Astrocyte (in vitro differentiated cells and primary cell): ENCODE data around the gene POLD3. TPM values are rescaled to one million over a fixed set of nuclear protein-coding genes. Genes with fewer than 3 reads are reported as not detected.

Experiments used
- DNase-seq: peaks from one replicate; pipeline ENCODE4 v3.0.0-alpha.2; 2010; ENCODE audit warnings: low read depth
- FAIRE-seq: peaks from 2 replicates; lab custom pipeline; 2011; peaks lifted over from hg19 to GRCh38; lab: Jason Lieb, UNC
- H2AFZ ChIP-seq: 2 replicates; pipeline ENCODE4 v1.6.0; 2012; ENCODE audit warnings: low read depth, low read length, inconsistent platforms
- H3K27ac ChIP-seq: 2 replicates; pipeline ENCODE4 v1.5.1; 2011; ENCODE audit warnings: low read depth, low read length, inconsistent platforms
- H3K27me3 ChIP-seq: 2 replicates; pipeline ENCODE4 v1.6.0; 2011; ENCODE audit warnings: low read length, inconsistent platforms; ENCODE audit not compliant: insufficient read depth
- H3K36me3 ChIP-seq: 2 replicates; pipeline ENCODE4 v1.5.1; 2011; ENCODE audit warnings: low read length, inconsistent platforms; ENCODE audit not compliant: insufficient read depth
- H3K4me1 ChIP-seq: 2 replicates; pipeline ENCODE4 v1.5.1; 2011; ENCODE audit warnings: low read length, inconsistent platforms; ENCODE audit not compliant: insufficient read depth
- H3K4me2 ChIP-seq: 2 replicates; pipeline ENCODE4 v1.6.0; 2012; ENCODE audit warnings: low read length, inconsistent platforms
- H3K4me3 ChIP-seq: 2 replicates; pipeline ENCODE4 v1.5.1; 2011; ENCODE audit warnings: low read depth, mild to moderate bottlenecking, low read length, inconsistent platforms; ENCODE audit not compliant: insufficient read depth
- H3K79me2 ChIP-seq: 2 replicates; pipeline ENCODE4 v1.6.0; 2012; ENCODE audit warnings: mild to moderate bottlenecking, low read length, inconsistent platforms; ENCODE audit not compliant: insufficient read depth
- H3K9ac ChIP-seq: 2 replicates; pipeline ENCODE4 v1.6.0; 2012; ENCODE audit warnings: mild to moderate bottlenecking, low read length, inconsistent platforms
- H3K9me3 ChIP-seq: 2 replicates; pipeline ENCODE4 v1.5.1; 2012; ENCODE audit warnings: low read depth, mild to moderate bottlenecking, low read length, inconsistent platforms; ENCODE audit not compliant: insufficient read depth
- H4K20me1 ChIP-seq: 2 replicates; pipeline ENCODE4 v1.6.0; 2012; ENCODE audit warnings: low read length, inconsistent platforms; ENCODE audit not compliant: insufficient read depth
- H3K27ac Mint-ChIP-seq: one replicate; pipeline ENCODE4 v1.8.0; 2021; ENCODE audit warnings: mild to moderate bottlenecking, mixed read lengths; ENCODE audit not compliant: unreplicated experiment
- H3K27me3 Mint-ChIP-seq: one replicate; pipeline ENCODE4 v1.8.0; 2021; ENCODE audit warnings: low read depth, mixed read lengths; ENCODE audit not compliant: unreplicated experiment
- H3K36me3 Mint-ChIP-seq: one replicate; pipeline ENCODE4 v1.8.0; 2021; ENCODE audit warnings: low read depth, mixed read lengths; ENCODE audit not compliant: unreplicated experiment
- H3K4me1 Mint-ChIP-seq: one replicate; pipeline ENCODE4 v1.8.0; 2021; ENCODE audit warnings: low read depth, mixed read lengths; ENCODE audit not compliant: unreplicated experiment
- H3K4me3 Mint-ChIP-seq: one replicate; pipeline ENCODE4 v1.8.0; 2021; ENCODE audit warnings: mild to moderate bottlenecking, moderate library complexity, mixed read lengths; ENCODE audit not compliant: unreplicated experiment
- H3K9me3 Mint-ChIP-seq: one replicate; pipeline ENCODE4 v1.8.0; 2021; ENCODE audit warnings: mild to moderate bottlenecking, mixed read lengths; ENCODE audit not compliant: unreplicated experiment
- EZH2 ChIP-seq: IDR thresholded peaks from 2 replicates; pipeline ENCODE4 v1.6.1; 2012; ENCODE audit warnings: mild to moderate bottlenecking, low read length, inconsistent platforms; ENCODE audit not compliant: insufficient read depth
- total RNA-seq: library from RNA; stranded (reverse); gene quantifications from 2 replicates; pipeline ENCODE4 v1.2.1, GENCODE V29; 2021
- TF ChIP-seq, protein P1 (sequence below): IDR thresholded peaks from 2 replicates; pipeline ENCODE4 v1.5.1; 2011; ENCODE audit warnings: low read depth, mild to moderate bottlenecking, inconsistent platforms, low read length, moderate library complexity; ENCODE audit not compliant: insufficient read depth

POLD3 gene
- total RNA-seq, 1 donor from 2014 or later: 6.5 TPM

DNA sequence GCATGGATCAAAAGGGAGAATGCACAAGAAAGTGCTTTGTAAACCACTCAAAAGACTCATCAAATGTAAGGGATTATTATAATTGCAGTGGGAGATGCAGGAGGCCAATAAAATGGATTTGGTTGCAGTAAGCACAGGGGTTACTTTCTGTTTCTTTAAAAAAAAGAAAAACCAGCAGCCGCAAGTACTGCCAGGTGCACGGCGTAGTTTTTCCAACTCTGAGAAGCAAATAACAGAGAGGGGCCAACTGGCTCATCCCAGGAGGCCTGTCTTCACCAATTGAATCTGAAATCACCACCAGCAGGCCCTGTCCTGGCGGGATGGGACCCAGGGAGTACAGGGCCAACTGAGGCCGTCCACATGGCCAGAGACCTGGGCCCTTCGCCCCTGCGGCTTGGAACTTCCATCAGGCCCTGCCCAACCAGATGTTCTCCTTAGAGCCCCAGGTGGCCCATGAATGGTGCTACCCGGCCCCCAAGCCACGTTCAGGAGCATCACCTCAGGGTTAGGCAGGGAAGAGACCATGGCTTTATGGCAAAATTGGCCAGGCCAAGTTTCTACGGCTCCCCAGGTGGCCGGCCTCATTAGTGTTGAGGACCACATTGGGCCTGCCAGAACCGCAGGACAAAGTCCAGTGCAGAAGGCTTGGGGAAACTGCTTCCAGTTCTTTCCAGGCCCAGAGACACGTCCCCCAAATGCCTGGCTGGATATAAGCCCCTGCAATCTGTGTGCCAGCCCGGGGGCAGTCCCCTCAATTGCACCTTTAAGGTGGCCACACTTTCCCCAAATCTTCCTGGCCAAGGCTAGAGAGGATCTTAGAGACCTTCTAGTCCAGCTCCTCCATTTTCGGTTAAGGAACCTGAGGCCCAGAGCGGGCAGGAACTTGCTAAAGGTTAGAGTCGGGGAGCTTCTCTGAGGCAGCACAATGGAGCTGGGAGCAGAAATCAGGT, 77.1 kb downstream of the POLD3 start:
- Mint-ChIP-seq H3K27me3 (peaks cover 4% of the 10 kb centered on the region), H3K27ac (no peak overlapping the region), H3K4me3 (no peak overlapping the region), H3K4me1 (peaks cover 16% of the 10 kb centered on the region), H3K9me3 (peaks cover 6% of the 10 kb centered on the region), H3K36me3 (peaks cover 8% of the 10 kb centered on the region)
- DNase-seq (no peak), FAIRE-seq (no peak)
- no peaks in the 10 kb centered on the region for H3K79me2 ChIP-seq
- H3K9me3 ChIP-seq: no peaks in the 10 kb centered on the region
- peaks cover 28% of the 10 kb centered on the region for H3K4me1 ChIP-seq
- H2AFZ ChIP-seq: no peak overlapping the region
- TF ChIP-seq EZH2: no peak
- TF ChIP-seq, protein P1, sequence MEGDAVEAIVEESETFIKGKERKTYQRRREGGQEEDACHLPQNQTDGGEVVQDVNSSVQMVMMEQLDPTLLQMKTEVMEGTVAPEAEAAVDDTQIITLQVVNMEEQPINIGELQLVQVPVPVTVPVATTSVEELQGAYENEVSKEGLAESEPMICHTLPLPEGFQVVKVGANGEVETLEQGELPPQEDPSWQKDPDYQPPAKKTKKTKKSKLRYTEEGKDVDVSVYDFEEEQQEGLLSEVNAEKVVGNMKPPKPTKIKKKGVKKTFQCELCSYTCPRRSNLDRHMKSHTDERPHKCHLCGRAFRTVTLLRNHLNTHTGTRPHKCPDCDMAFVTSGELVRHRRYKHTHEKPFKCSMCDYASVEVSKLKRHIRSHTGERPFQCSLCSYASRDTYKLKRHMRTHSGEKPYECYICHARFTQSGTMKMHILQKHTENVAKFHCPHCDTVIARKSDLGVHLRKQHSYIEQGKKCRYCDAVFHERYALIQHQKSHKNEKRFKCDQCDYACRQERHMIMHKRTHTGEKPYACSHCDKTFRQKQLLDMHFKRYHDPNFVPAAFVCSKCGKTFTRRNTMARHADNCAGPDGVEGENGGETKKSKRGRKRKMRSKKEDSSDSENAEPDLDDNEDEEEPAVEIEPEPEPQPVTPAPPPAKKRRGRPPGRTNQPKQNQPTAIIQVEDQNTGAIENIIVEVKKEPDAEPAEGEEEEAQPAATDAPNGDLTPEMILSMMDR: no peak
- H3K27ac ChIP-seq: no peak overlapping the region
- H3K36me3 ChIP-seq: no peaks in the 10 kb centered on the region
- H3K4me3 ChIP-seq: no peak overlapping the region
- H3K9ac ChIP-seq: no peak overlapping the region
- H3K4me2 ChIP-seq: no peak overlapping the region
- no peaks in the 10 kb centered on the region for H4K20me1 ChIP-seq
- no peaks in the 10 kb centered on the region for H3K27me3 ChIP-seq

DNA sequence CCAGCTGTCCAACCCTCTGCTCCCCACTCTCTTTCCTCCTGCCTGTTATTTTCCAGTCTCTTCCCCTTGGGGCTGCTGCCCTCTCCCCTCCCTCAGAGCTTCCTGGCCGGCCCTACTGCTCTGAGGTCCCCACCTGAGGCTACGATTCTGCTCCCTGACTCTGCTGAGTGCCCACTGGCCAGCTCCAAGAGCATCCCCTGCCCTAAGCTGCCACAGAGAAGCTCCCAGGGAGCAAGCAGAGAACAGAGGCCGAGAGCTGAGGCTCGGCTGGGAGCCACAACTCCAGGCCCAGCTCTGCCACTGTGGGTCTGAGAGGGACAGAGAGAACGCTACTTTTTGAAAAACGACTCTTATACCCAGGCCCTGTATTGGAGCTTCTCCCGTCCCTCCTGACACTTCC, 77.8 kb downstream of the POLD3 start:
- peaks cover 28% of the 10 kb centered on the region for H3K4me1 ChIP-seq
- peaks cover 4% of the 10 kb centered on the region for H3K27me3 Mint-ChIP-seq
- H3K4me2 ChIP-seq: no peak overlapping the region
- no peak overlapping the region for H3K9ac ChIP-seq
- H3K27ac Mint-ChIP-seq: no peak overlapping the region
- H3K27ac ChIP-seq: no peak overlapping the region
- no peak overlapping the region for H3K4me3 Mint-ChIP-seq
- no peaks in the 10 kb centered on the region for H4K20me1 ChIP-seq
- no peak overlapping the region for H2AFZ ChIP-seq
- peaks cover 8% of the 10 kb centered on the region for H3K36me3 Mint-ChIP-seq
- no peak overlapping the region for H3K4me3 ChIP-seq
- no peaks in the 10 kb centered on the region for H3K36me3 ChIP-seq
- peaks cover 16% of the 10 kb centered on the region for H3K4me1 Mint-ChIP-seq
- no peaks in the 10 kb centered on the region for H3K79me2 ChIP-seq
- FAIRE-seq (no peak), DNase-seq (no peak)
- peaks cover 6% of the 10 kb centered on the region for H3K9me3 Mint-ChIP-seq
- no peaks in the 10 kb centered on the region for H3K9me3 ChIP-seq
- H3K27me3 ChIP-seq: no peaks in the 10 kb centered on the region
- TF ChIP-seq, protein P1: no peak
- no peak for TF ChIP-seq EZH2
